PC-9 (cell line): ENCODE measurements around the gene PNPO. TPM values are rescaled to one million over a fixed set of nuclear protein-coding genes. Genes with fewer than 3 reads are reported as not detected.
"Not testable (repeated sequence)": the region's sequence is repeated elsewhere in the genome, so short reads cannot be mapped to it uniquely, and the experiment has no call there.

Experiments used
- BruUV-seq: library from RNA; stranded (reverse); fragments of 400-500 nt; replicated peaks from 2 replicates; lab custom pipeline; 2021; lab: Mats Ljungman, UMichigan
- CTCF ChIA-PET: fragments of 300-600 bp; sonication (Branson Sonifier 250); formaldehyde crosslinking; loops from one replicate; lab custom pipeline; 2022; ENCODE audit warnings: antibody characterized with exemption; lab: Charles Lee
- POLR2A ChIA-PET: fragments of 300-600 bp; sonication (Branson Sonifier 250); formaldehyde crosslinking; loops from one replicate; lab custom pipeline; 2022; ENCODE audit warnings: antibody characterized with exemption; ENCODE audit not compliant: unreplicated experiment; lab: Charles Lee
- DNase-seq, 2 experiments: peaks; one replicate each; pipeline versions ENCODE4 v3.0.0 to v3.0.0-alpha.2; 2015 to 2022; ENCODE audit warnings: mixed read lengths in 1 of 2
- H2AFZ ChIP-seq: fragments of 200-600 bp; sonication (generic); 2 replicates; pipeline ENCODE4 v1.8.1; 2017; ENCODE audit warnings: antibody characterized with exemption
- H3F3A ChIP-seq: fragments of 200-600 bp; sonication (generic); 2 replicates; pipeline ENCODE4 v1.8.1; 2017; ENCODE audit warnings: antibody characterized with exemption, mild to moderate bottlenecking, low read depth; ENCODE audit not compliant: insufficient read depth
- H3K27ac ChIP-seq: fragments of 200-600 bp; sonication (generic); 2 replicates; pipeline ENCODE4 v1.6.1; 2016; ENCODE audit warnings: mixed run types
- H3K27me3 ChIP-seq: fragments of 200-600 bp; sonication (generic); 2 replicates; pipeline ENCODE4 v1.6.1; 2016; ENCODE audit warnings: low read depth, mixed run types; ENCODE audit not compliant: insufficient read depth
- H3K36me3 ChIP-seq: fragments of 200-600 bp; sonication (generic); 2 replicates; pipeline ENCODE4 v1.6.1; 2016; ENCODE audit warnings: low read depth, mixed run types
- H3K4me1 ChIP-seq: fragments of 200-600 bp; sonication (generic); replicated peaks from 2 replicates; pipeline ENCODE4 v1.6.1; 2016; ENCODE audit warnings: mixed run types; ENCODE audit not compliant: insufficient read depth
- H3K4me2 ChIP-seq: fragments of 200-600 bp; sonication (generic); 2 replicates; pipeline ENCODE4 v1.6.1; 2017; ENCODE audit warnings: mixed run types
- H3K4me3 ChIP-seq: fragments of 200-600 bp; sonication (generic); 2 replicates; pipeline ENCODE4 v1.6.1; 2016; ENCODE audit warnings: mixed run types
- H3K79me2 ChIP-seq: fragments of 200-600 bp; sonication (generic); 2 replicates; pipeline ENCODE4 v1.6.1; 2017; ENCODE audit warnings: low read depth, mixed run types
- H3K9me2 ChIP-seq: fragments of 200-600 bp; sonication (generic); 2 replicates; pipeline ENCODE4 v1.8.1; 2017; ENCODE audit warnings: mild to moderate bottlenecking; ENCODE audit not compliant: insufficient read depth
- H3K9me3 ChIP-seq: fragments of 200-600 bp; sonication (generic); 2 replicates; pipeline ENCODE4 v1.8.1; 2016; ENCODE audit warnings: low read depth; ENCODE audit not compliant: insufficient read depth
- H4K20me1 ChIP-seq: fragments of 200-600 bp; sonication (generic); 2 replicates; pipeline ENCODE4 v1.8.1; 2017; ENCODE audit not compliant: insufficient read depth
- EZH2 ChIP-seq: fragments of 200-600 bp; sonication (generic); IDR thresholded peaks from 2 replicates; pipeline ENCODE4 v1.8.0; 2017; ENCODE audit warnings: antibody characterized with exemption, low read depth
- intact Hi-C: fragments of 100-400 bp; cut with micrococcal nuclease; formaldehyde crosslinking; loops from one replicate; pipeline ENCODE4 v1.10.0; 2022; ENCODE audit not compliant: unreplicated experiment
- total RNA-seq: library from RNA; stranded (reverse); gene quantifications from 2 replicates; pipeline ENCODE4 v1.2.3, GENCODE V29; 2021
- TF ChIP-seq, protein P1 (sequence below): fragments of 200-600 bp; sonication (generic); conservative IDR thresholded peaks from 2 replicates; pipeline ENCODE4 v1.6.1; 2017; ENCODE audit warnings: mixed run types, antibody characterized with exemption, mild to moderate bottlenecking, moderate library complexity

PNPO gene
- total RNA-seq, 1 experiment from 2014 or later: 40.2 TPM

DNA sequence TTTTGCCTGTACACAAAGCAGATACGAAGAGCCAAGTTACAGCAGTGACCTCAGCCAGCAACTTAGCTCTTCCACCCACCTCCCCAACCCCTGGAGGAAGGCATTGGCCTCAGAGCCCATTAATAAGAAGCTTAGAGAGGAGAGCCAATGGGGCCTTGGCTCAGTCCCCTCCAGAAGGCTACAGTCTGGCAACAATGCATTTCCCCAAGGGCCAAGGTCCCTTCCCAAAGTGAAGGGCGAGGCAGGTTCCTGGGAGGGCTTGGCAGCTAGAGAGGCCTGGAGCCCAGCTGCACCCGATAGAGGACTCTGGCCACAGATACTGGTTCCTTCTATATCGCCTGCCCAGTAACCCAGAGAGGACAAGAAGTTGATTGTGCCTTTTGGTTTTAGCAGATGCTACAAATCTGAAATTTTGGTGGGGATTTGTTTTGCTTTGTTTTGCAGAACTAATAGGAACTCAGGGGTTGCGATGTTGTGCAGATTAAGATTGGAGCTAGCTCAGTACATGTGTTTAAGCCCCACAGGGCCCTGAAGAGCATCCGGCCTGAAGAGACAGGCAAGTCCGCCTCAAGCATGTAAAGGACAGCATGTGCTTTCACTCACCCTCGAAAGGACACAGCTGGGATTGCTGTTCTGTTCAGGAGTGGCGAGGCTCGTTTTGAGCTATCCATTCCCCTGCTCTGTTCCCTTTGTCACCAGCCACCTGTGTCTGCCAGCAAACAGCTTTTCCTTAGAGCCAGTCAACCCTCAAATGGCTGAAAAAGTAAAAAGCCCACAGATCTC, 12.0 kb upstream of the PNPO start:
- ChIA-PET CTCF (no interaction called here), POLR2A (no interaction called here)
- no peak overlapping the region for H3K27ac ChIP-seq
- H3K79me2 ChIP-seq: no peaks in the 10 kb centered on the region
- no peak for DNase-seq
- H3K36me3 ChIP-seq: no peaks in the 10 kb centered on the region
- no peak overlapping the region for H2AFZ ChIP-seq
- H3F3A ChIP-seq: peaks cover 7% of the 10 kb centered on the region
- H3K9me3 ChIP-seq: no peaks in the 10 kb centered on the region
- BruUV-seq: no TSS peak
- H3K4me3 ChIP-seq: no peak overlapping the region
- peaks cover 1% of the 10 kb centered on the region; the same call in 1 of the 2 replicates for H3K4me1 ChIP-seq
- no peaks in the 10 kb centered on the region for H3K27me3 ChIP-seq
- TF ChIP-seq, protein P1, sequence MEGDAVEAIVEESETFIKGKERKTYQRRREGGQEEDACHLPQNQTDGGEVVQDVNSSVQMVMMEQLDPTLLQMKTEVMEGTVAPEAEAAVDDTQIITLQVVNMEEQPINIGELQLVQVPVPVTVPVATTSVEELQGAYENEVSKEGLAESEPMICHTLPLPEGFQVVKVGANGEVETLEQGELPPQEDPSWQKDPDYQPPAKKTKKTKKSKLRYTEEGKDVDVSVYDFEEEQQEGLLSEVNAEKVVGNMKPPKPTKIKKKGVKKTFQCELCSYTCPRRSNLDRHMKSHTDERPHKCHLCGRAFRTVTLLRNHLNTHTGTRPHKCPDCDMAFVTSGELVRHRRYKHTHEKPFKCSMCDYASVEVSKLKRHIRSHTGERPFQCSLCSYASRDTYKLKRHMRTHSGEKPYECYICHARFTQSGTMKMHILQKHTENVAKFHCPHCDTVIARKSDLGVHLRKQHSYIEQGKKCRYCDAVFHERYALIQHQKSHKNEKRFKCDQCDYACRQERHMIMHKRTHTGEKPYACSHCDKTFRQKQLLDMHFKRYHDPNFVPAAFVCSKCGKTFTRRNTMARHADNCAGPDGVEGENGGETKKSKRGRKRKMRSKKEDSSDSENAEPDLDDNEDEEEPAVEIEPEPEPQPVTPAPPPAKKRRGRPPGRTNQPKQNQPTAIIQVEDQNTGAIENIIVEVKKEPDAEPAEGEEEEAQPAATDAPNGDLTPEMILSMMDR: no peak
- no peak for TF ChIP-seq EZH2
- no peak overlapping the region for H3K4me2 ChIP-seq
- no peaks in the 10 kb centered on the region for H3K9me2 ChIP-seq
- no peaks in the 10 kb centered on the region for H4K20me1 ChIP-seq
- intact Hi-C loops: no loop called here

DNA sequence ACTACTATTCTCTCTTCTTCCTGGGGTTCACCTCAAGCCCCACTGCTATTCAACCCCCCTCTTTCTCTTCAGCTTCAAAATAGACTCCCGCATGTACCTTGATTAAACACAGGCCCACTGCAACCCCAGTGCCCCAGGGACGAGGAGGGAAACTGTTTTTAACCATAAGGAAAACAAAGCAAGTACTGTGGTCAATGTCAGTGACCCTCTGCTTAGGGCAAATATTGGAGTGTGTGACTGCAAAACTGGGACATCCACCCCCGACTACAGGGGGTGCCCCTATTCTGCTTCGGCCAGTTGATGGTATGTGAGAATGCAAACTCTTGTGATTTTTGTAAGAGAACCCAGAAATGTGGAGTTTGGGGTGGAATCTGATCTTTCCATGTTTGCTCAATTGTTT, 9.5 kb upstream of the PNPO start:
- POLR2A ChIA-PET: interaction anchor here (0.6 kb wide), 1 partner anchor 19 kb away, joined by 6 read pairs; no protein-coding TSS in a partner anchor
- Histone ChIP-seq H4K20me1 (no peaks in the 10 kb centered on the region), H3K27ac (no peak overlapping the region), H3K4me2 (no peak overlapping the region), H3K9me3 (no peaks in the 10 kb centered on the region), H3K79me2 (peaks cover 7% of the 10 kb centered on the region; the same call in 1 of the 2 replicates), H3K4me1 (peaks cover 26% of the 10 kb centered on the region), H3K27me3 (no peaks in the 10 kb centered on the region), H2AFZ (no peak overlapping the region), H3F3A (peaks cover 30% of the 10 kb centered on the region), H3K4me3 (no peak overlapping the region), H3K36me3 (no peaks in the 10 kb centered on the region), H3K9me2 (no peaks in the 10 kb centered on the region)
- no peak for DNase-seq
- BruUV-seq: no TSS peak
- CTCF ChIA-PET: no interaction called here
- intact Hi-C loops: no loop called here
- TF ChIP-seq, protein P1: no peak
- no peak for TF ChIP-seq EZH2

DNA sequence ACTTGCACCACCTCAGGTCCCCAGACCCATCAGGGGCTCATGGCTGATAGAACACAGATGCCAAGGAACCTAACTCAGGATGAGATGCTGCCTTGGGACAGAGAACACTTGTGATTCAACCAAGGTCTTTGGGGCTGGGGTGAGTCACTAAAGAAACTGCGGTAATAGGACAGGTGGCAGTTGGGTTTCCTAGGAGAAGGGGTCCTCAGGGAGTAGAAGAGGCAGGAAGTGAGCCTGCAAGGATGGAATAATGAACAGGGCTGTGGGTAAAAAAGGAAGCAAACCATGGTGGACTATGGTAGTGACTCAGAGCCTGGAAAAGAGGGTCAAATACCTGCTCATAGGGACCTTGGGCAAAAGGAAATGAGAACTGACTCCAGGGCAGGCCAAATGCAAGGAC, 6.5 kb upstream of the PNPO start:
- CTCF ChIA-PET: no interaction called here
- Histone ChIP-seq H4K20me1 (no peaks in the 10 kb centered on the region), H3K4me2 (no peak overlapping the region), H2AFZ (no peak overlapping the region), H3K27me3 (no peaks in the 10 kb centered on the region), H3K79me2 (peaks cover 12% of the 10 kb centered on the region; the same call in 1 of the 2 replicates), H3K4me1 (peaks cover 53% of the 10 kb centered on the region), H3K27ac (peak overlapping the region; percentile 73), H3F3A (peaks cover 46% of the 10 kb centered on the region), H3K9me2 (no peaks in the 10 kb centered on the region), H3K36me3 (no peaks in the 10 kb centered on the region), H3K9me3 (no peaks in the 10 kb centered on the region), H3K4me3 (no peak overlapping the region)
- no TSS peak for BruUV-seq
- intact Hi-C loops: no loop called here
- TF ChIP-seq, protein P1: no peak
- TF ChIP-seq EZH2: no peak
- POLR2A ChIA-PET: interaction anchor here (0.7 kb wide), 1 partner anchor 865 kb away, joined by 9 read pairs; no protein-coding TSS in a partner anchor
- DNase-seq: peak in 1 of 2 experiments; percentile 39

DNA sequence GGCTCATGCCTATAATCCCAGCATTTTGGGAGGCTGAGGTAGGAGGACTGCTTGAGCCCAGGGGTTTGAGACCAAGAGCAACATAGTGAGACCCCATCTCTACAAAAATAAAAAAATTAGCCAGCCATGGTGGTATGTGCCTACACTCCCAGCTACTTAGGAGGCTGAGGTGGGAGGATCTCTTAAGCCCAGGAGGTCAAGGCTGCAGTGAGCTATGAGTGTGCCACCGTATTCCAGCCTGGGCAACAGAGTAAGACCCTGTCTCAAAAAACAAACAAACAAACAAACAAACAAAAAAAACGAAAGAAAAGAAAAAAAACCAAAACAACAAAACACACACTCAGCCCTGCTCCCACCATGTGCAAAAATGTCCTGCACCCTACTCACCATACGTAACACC, 5.9 kb upstream of the PNPO start:
- POLR2A ChIA-PET: interaction anchor here (0.6 kb wide), 1 partner anchor 101 kb away, joined by 4 read pairs; no protein-coding TSS in a partner anchor
- Histone ChIP-seq H3K79me2 (peaks cover 12% of the 10 kb centered on the region; the same call in 1 of the 2 replicates), H3F3A (peaks cover 42% of the 10 kb centered on the region), H3K4me2 (peak overlapping the region; percentile 58), H3K4me1 (peaks cover 59% of the 10 kb centered on the region), H3K27ac (peak overlapping the region; percentile 73)
- H3K4me3 ChIP-seq, H3K9me3 ChIP-seq, H3K36me3 ChIP-seq, H3K27me3 ChIP-seq, H2AFZ ChIP-seq, H3K9me2 ChIP-seq, intact Hi-C loops, CTCF ChIA-PET, H4K20me1 ChIP-seq, DNase-seq: not testable (repeated sequence)
- TSS peak; percentile 64 for BruUV-seq
